Measurements from ENCODE around the gene DNM1.
A peak's percentile ranks its signal among the peaks of the same experiment; 100 is the strongest.
"Not testable (repeated sequence)": the region's sequence is repeated elsewhere in the genome, so short reads cannot be mapped to it uniquely, and the experiment has no call there.

DNM1 gene

GRCh38 chr9:128178806-128179431 is 24.3 kb upstream of the DNM1 start:
- DNase-seq: no peak

DNA sequence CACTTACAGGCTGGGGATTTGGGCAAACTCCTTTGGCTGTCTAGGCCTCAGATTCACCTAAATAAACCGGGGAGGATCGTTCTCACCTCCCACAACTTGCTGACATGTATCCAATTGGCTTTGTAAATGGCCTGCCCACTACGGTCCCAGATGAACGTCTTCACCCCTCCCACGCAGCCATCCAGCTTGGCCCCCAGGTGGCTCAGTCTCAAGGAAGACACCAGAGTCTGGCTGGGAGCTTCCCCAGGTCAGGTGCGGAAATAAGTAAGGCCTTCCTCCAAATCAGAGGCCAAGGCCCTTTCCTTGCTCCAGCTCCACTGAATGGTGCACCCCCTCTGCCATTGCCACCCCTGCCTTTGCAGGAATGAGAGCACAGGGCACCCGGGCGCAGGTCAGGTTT is 23.2 kb upstream of the DNM1 start:
- DNase-seq: no peak

DNA sequence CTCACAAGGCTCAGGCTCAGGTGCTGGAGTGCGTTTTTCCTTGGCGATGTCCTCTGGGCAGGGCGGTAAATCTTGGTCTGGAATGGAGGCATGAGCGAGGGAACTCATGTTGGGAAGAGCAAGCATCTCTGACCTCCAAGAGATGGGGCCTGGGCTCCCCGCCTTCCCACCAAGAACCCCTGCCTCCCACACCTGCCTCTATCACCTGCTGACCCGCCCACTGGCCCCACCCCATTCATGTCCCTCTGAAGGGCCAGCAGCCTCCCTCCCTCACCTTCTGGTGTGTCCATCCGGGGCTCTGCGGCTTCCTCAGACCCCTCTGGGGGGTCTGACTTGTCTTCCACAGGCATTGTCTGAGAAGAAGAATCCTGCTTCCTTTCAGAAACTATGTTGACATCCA is 22.7 kb upstream of the DNM1 start:
- no peak for DNase-seq

DNA sequence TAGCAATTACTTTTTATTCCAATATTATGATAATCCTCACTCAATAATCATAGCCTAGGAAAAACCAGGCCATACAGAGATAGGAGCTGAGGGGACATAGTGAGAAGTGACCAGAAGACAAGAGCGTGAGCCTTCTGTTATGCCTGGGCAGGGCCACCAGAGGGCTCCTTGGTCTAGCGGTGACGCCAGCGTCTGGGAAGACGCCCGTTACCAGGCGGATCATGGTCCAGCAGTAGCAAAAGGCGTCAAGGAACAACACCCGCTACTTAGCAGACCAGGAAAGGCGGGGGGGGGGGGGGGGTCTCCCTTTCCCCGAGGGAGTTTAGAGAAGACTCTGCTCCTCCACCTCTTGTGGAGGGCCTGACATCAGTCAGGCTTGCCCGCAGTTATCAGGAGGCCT is 21.7 kb upstream of the DNM1 start:
- DNase-seq: not testable (repeated sequence)

GRCh38 chr9:128182893-128183588 is 20.1 kb upstream of the DNM1 start:
- DNase-seq: no peak

DNA sequence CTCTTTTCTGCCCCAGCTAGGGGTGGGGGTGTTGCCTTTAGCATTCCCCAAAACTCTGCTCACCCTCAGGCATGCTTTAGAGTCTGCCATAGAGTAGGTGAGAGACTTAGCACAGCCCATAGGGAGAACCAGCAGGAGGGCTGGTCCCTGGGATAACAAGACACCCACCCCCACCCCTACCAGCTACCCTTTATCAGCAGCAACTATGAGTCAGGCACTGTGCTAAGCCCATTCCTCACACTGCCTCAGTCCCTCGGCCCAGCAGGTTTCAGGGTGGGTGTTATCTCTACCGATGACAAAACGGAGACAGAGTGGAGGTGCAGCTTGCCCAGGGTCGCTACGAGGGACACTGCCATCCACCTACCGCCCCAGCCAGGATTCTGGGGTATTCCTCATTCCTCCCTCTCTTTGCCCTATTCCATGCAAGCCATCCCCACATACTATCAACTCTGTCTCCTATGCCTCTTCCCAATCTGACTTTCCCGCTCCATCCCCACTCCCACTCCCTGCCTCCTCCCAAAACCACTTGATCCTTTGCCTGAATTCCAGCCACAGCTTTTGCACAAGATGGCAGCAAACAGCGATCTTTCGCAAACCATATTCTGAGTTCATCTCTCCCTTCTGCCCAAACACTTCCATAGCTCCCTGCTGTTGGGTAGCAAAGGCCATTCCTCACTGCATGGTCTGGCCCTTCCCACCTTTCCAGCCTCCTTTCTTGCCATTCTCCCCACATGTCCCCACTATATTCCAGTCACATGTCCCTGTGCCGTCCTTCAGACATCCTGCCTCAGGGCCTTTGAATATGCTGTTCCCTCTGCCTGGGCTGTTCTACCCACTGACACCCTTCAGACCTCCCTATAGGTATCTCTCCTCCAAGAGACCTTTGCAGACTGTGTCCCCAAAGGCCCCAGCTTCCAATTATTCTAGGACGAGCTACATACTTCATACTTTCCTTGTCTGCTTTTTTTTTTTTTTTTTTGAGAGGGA is 16.9 kb upstream of the DNM1 start:
- no peak for DNase-seq

- no peak for DNase-seq
Observed at GRCh38 chr9:128187361-128187760, 15.8 kb upstream of the DNM1 start.

DNA sequence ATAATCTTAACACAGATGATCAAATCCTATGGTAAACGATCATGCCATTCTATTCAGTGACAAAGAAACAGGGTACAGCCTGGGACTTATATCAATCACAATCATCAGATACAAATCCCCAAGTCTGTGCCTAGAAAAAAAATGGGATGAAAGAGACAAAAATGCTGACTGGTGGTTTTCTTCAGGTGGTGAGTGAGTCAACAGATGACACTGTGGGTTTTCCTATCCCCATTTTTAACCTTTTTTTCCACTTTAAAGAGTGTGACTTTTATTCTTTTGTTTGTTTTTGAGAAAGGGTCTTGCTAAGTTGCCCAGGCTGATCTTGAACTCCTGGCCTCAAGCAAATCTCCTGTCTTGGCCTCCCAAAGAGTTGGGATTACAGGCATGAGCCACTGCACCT is 15.0 kb upstream of the DNM1 start:
- DNase-seq: no peak

GRCh38 chr9:128190013-128190412 is 13.2 kb upstream of the DNM1 start:
- DNase-seq: no peak

- DNase-seq: no peak
Observed at GRCh38 chr9:128190516-128191405, 12.4 kb upstream of the DNM1 start.

- peak; percentile 89 for DNase-seq
Observed at GRCh38 chr9:128191406-128192046, 11.7 kb upstream of the DNM1 start, which contains the start of gene CIZ1. Gene CIZ1 (minus strand): TSS chr9:128191572. CDS start chr9:128190857, 715 bp downstream.

GRCh38 chr9:128192601-128193371 is 10.4 kb upstream of the DNM1 start:
- DNase-seq: peak; percentile 84

DNA sequence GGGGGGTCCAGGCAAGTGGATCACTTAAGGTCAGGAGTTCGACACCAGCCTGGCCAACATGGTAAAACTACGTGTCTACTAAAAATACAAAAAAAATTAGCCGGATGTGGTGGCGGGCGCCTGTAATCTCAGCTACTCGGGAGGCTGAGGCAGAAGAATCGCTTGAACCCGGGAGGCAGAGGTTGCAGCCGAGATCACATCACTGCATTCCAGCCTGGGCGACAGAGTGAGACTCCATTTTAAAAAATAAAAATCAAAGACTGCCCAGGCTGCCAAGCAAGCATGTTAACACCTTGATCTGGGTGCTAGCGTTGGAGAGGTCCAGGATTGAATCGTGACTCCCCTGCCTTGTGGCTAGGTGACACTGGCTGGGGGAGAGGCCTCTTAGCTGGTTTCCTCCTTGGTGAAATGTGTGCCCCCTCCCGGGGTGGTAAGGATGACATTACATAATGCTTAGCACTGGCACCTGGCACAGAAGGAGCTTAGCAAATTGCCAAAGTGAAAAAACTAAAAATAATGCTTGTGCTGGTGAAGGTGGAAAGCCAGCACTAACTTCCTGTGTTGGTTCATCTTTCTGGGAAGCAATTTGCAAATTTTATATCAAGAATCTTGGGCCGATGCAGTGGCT is 9.6 kb upstream of the DNM1 start:
- DNase-seq: no peak

DNA sequence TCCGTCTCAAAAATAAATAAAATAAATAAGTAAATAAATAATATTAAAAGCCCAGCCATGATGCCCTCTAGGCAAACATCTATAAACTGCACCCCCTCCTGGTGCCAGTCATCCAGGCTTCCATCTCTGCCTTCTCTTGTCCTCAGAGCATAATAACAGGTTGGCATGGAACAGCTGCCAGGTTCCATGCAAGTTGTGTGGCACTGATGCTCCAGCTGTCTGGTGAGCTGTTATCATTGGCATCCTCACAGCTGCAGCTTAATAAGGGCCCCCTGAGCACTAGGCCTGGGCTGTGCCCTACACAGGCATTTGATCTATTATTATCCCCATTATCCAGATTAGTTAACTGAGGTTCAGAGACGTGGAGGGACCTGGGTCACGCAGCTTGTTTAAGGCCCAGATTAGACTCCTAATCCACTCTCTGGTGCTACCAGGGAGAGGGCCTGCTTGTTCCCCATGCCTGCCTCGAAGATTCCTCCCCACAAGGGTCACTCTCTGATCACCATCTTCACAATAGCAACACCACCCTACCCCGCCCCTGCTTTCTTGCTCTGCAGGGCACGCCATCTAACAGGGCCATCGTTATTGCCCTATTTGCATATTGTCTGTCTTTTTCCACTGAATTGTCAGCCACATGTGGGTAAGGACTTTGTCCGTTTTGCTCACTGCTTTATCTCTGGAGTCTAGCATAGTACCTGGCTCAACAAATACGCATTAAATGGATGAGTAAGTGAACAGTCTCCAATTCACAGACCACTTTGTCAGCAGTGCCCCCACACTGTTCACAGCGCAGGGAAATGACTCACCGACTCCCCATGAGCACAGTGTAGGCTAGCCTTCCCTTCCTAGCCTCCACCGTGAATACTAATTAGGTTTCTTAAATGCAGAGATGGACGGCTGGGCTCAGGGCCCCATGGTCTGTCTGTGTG is 1.5 kb upstream of the DNM1 start:
- DNase-seq: no peak

GRCh38 chr9:128202648-128203023 is 543 bp upstream of the DNM1 start:
- no peak for DNase-seq

DNA sequence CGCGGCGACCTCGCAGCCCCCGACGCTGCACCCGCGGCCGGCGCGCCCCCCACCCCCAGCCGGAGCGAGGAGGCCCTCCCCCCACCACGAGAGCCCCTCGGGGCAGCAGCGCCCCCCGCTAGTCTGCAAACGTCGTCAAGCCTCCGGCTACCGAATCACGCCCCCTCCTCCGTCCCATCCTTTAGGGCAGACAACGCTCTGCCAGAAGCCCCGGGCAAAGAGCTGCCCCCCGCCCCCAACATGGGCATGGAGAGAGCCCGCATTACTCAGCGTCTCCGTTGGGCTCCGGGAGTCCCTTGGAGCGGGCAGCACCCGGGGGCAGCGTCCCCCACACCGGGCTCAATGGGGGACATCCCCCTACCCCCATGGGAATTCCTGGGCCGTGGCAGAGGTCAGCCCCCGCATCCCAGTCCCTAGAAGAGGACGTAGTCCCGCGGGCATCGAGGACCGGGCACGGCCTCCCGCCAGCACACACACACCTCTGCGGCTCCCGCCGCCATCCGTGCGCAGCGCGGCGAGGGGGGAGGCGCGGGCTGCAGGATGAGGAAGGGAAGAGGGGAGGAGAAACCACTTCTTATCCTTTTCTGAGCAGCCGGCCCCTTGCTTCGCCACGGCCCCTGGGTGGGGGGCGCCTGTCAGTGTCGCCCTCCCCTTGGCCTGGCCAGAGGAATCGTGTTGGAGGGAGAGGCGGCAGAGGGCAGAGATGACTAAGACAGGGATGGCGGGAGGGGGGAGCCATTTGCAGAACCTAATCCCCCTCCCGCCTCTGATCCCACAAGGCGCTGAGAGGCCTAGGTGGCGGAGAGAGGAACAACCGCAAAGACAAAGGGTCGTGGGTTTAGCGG is 750 bp downstream of the DNM1 start:
- peak; percentile 70 for DNase-seq

GRCh38 chr9:128204858-128205257 is 1.7 kb downstream of the DNM1 start:
- DNase-seq: no peak

DNA sequence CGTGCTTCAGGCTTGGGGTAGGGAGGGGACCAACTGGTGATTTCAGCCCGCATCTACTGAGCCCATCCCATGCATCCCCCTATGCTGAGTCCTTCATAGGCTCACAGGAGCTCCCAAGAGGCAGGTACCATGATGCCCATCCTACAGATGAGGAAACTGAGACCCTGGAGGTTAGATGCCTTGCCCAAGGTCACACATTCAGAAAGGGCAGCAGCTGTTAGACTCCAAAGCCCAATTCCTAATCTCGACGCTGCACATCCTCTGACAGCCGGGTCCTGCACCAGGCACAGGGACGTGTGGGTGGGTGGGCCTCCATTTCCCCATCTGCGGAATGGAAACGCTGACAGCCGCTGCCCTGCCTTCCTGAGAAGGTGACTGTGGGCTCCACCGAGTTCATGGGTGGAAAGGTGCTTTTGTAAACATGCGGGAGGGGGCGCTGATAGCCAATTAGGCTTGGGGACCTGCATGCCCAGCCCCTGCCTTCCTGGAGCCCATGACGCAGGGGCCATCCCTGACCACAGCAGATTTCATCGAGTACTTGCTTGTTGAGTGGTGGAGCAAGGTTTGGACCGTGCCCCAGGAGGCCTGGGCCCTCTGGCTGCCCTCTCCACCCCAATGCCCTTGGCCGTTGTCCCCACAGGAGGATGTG is 2.2 kb downstream of the DNM1 start:
- no peak for DNase-seq
